8988T (cell line): ENCODE data around the gene PRADC1.

Experiments used
- DNase-seq: peaks from one replicate; pipeline ENCODE4 v3.0.0; 2011

Gene PRADC1

GRCh38 chr2:73258186-73258912, 25.3 kb upstream of the PRADC1 start:
- DNase-seq = no peak

- DNase-seq = no peak
These were observed 24.5 kb upstream of the PRADC1 start for GRCh38 chr2:73257425-73258125.

GRCh38 chr2:73257021-73257420, 24.0 kb upstream of the PRADC1 start:
- no peak for DNase-seq

- no peak for DNase-seq
These were observed 23.5 kb upstream of the PRADC1 start for GRCh38 chr2:73256618-73256922.

GRCh38 chr2:73255907-73256617, 23.0 kb upstream of the PRADC1 start:
- no peak for DNase-seq

GRCh38 chr2:73255007-73255644, 22.1 kb upstream of the PRADC1 start:
- DNase-seq = no peak

GRCh38 chr2:73254343-73255006, 21.4 kb upstream of the PRADC1 start:
- DNase-seq = no peak

GRCh38 chr2:73253901-73254300, 20.9 kb upstream of the PRADC1 start:
- no peak for DNase-seq

- DNase-seq = no peak
These were observed 20.4 kb upstream of the PRADC1 start for GRCh38 chr2:73253400-73253799.

GRCh38 chr2:73252238-73253027, 19.4 kb upstream of the PRADC1 start:
- DNase-seq = no peak

GRCh38 chr2:73250872-73251846, 18.1 kb upstream of the PRADC1 start:
- DNase-seq = no peak

GRCh38 chr2:73249636-73250035, 16.6 kb upstream of the PRADC1 start:
- no peak for DNase-seq

- DNase-seq = no peak
These were observed 13.8 kb upstream of the PRADC1 start for GRCh38 chr2:73246850-73247249.

GRCh38 chr2:73244580-73244979, 11.5 kb upstream of the PRADC1 start:
- no peak for DNase-seq

- no peak for DNase-seq
These were observed 11.0 kb upstream of the PRADC1 start for GRCh38 chr2:73243884-73244570.

GRCh38 chr2:73239776-73240175, 6.7 kb upstream of the PRADC1 start:
- no peak for DNase-seq

- DNase-seq = no peak
These were observed 5.9 kb upstream of the PRADC1 start for GRCh38 chr2:73238976-73239375.

- DNase-seq = no peak
These were observed 5.1 kb upstream of the PRADC1 start for GRCh38 chr2:73238149-73238548.

- DNase-seq = no peak
These were observed 4.1 kb upstream of the PRADC1 start for GRCh38 chr2:73237168-73237567.

GRCh38 chr2:73235315-73236028, 2.4 kb upstream of the PRADC1 start:
- no peak for DNase-seq
